Lung (tissue), 12 donors: Measurements from ENCODE around the gene NABP2. TPM values are rescaled to one million over a fixed set of nuclear protein-coding genes. Genes with fewer than 3 reads are reported as not detected.
"Not testable (repeated sequence)": the region's sequence is repeated elsewhere in the genome, so short reads cannot be mapped to it uniquely, and the experiment has no call there.

ENCODE experiments used
- ATAC-seq: fragments of 200-7000 bp; cut with Tn5 transposase; one replicate; pipeline ENCODE4 v1.9.1; 2020; ENCODE audit warnings: moderate number of reproducible peaks; ENCODE audit not compliant: insufficient read depth, low FRiP score
- DNase-seq, 3 donors: peaks; one replicate each; pipeline ENCODE4 v3.0.0-alpha.2; 2013 to 2017
- H3K27ac ChIP-seq, 2 donors: one replicate each; pipeline ENCODE4 v1.5.1; 2013; ENCODE audit warnings: mild to moderate bottlenecking in 2 of 2, moderate library complexity in 2 of 2, control low read depth in 1 of 2, inconsistent platforms in 1 of 2, low read depth in 1 of 2, low read length in 1 of 2
- H3K27me3 ChIP-seq, 3 donors: one replicate each; pipeline ENCODE4 v1.5.1; 2013; ENCODE audit warnings: low read length in 2 of 3; ENCODE audit not compliant: control insufficient read depth in 3 of 3, insufficient read depth in 3 of 3
- H3K36me3 ChIP-seq, 4 donors: one replicate each; pipeline ENCODE4 v1.5.1; 2013; ENCODE audit warnings: low read length in 4 of 4, mild to moderate bottlenecking in 1 of 4, moderate library complexity in 1 of 4; ENCODE audit not compliant: control insufficient read depth in 4 of 4, insufficient read depth in 4 of 4
- H3K4me1 ChIP-seq, 5 donors: one replicate each; pipeline ENCODE4 v1.5.1; 2013; ENCODE audit warnings: low read length in 5 of 5, mild to moderate bottlenecking in 2 of 5, moderate library complexity in 1 of 5; ENCODE audit not compliant: control insufficient read depth in 5 of 5, insufficient read depth in 5 of 5
- H3K4me3 ChIP-seq: one replicate; pipeline ENCODE4 v1.5.1; 2013; ENCODE audit warnings: mild to moderate bottlenecking, control low read depth, moderate library complexity
- H3K9ac ChIP-seq, 2 donors: one replicate each; pipeline ENCODE4 v1.5.1; 2013; ENCODE audit warnings: low read length in 2 of 2, control low read depth in 1 of 2; ENCODE audit not compliant: insufficient read depth in 1 of 2
- H3K9me3 ChIP-seq, 4 donors: one replicate each; pipeline ENCODE4 v1.5.1; 2013; ENCODE audit warnings: low read length in 3 of 4, mild to moderate bottlenecking in 1 of 4, moderate library complexity in 1 of 4; ENCODE audit not compliant: control insufficient read depth in 4 of 4, insufficient read depth in 3 of 4
- CTCF ChIP-seq: IDR thresholded peaks from 2 replicates; pipeline ENCODE4 v1.5.1; 2012; ENCODE audit warnings: mild to moderate bottlenecking; ENCODE audit errors: control extremely low read depth, extremely low read depth
- WGBS, 2 donors: extraction: QIAGEN DNeasy Blood & Tissue Kit; methylation state at CpG; one replicate each; pipeline ENCODE4 v1.1.7; 2013; 5-methylcytosine and 5-hydroxymethylcytosine counted together
- polyA plus RNA-seq, 2 donors: library from polyadenylated mRNA; stranded (reverse); fragments of 200-250 nt; gene quantifications; one replicate each; pipeline ENCODE4 v1.2.1, GENCODE V29; 2013
- total RNA-seq, 2 donors: library from RNA; depleted of rRNA in 1 of 2; stranded (reverse); fragments of >200 nt in 1 of 2; gene quantifications; one replicate each; pipeline ENCODE4 v1.2.1, GENCODE V29; 2014 to 2021
- donor health status: control.
- donor health status: control.
- donor health status: Bipolar disorder and iron deficiency.
- donor health status: healthy.
- donor health status: DM: yes; HTN: yes; CAD: no.

NABP2 gene
- total and polyA plus RNA-seq, 4 donors: 11.3 to 31.4 (median 23.0) TPM

- 47 to 63% methylated on average over 1 of the region's 1 CpG for WGBS, 2 donors
- Histone ChIP-seq H3K4me1 (peaks cover 0 to 13% (median under 1%) of the 10 kb centered on the region in 5 donors), H3K36me3 (no peaks in the 10 kb centered on the region), H3K27me3 (no peaks in the 10 kb centered on the region), H3K9ac (peak overlapping the region in 1 of 2 donors; percentile 9), H3K4me3 (no peak overlapping the region), H3K27ac (no peak overlapping the region), H3K9me3 (no peaks in the 10 kb centered on the region)
- TF ChIP-seq CTCF: peak; percentile 83
- no peak for ATAC-seq
- DNase-seq: peak; percentile 77 to 90 (median 90)
Observed at GRCh38 chr12:56193025-56193578, 31.0 kb upstream of the NABP2 start.

GRCh38 chr12:56196818-56197550 lies 27.2 kb upstream of the NABP2 start:
- 65 to 76% methylated on average over 11 of the region's 11 CpGs for WGBS, 2 donors
- not testable (repeated sequence) for H3K4me1 ChIP-seq, DNase-seq, H3K9me3 ChIP-seq, H3K36me3 ChIP-seq, H3K4me3 ChIP-seq, H3K27me3 ChIP-seq, H3K9ac ChIP-seq
- ATAC-seq: peak; percentile 45
- peak overlapping the region; percentile 21 to 22 for H3K27ac ChIP-seq

- no peak overlapping the region for H3K9ac ChIP-seq
- 90 to 91% methylated on average over 9 of the region's 9 CpGs for WGBS, 2 donors
- H3K36me3 ChIP-seq: no peaks in the 10 kb centered on the region
- H3K27me3 ChIP-seq: no peaks in the 10 kb centered on the region
- ATAC-seq (no peak), DNase-seq (no peak)
- H3K4me3 ChIP-seq: no peak overlapping the region
- H3K9me3 ChIP-seq: no peaks in the 10 kb centered on the region
- H3K4me1 ChIP-seq: no peaks in the 10 kb centered on the region
- H3K27ac ChIP-seq: no peak overlapping the region
- TF ChIP-seq CTCF: no peak
Observed at GRCh38 chr12:56197921-56198635, 26.1 kb upstream of the NABP2 start.

- ATAC-seq (no peak), DNase-seq (no peak)
- H3K4me1 ChIP-seq: no peaks in the 10 kb centered on the region
- H3K4me3 ChIP-seq: no peak overlapping the region
- no peaks in the 10 kb centered on the region for H3K36me3 ChIP-seq
- no peaks in the 10 kb centered on the region for H3K27me3 ChIP-seq
- no peak overlapping the region for H3K27ac ChIP-seq
- no peaks in the 10 kb centered on the region for H3K9me3 ChIP-seq
- no peak overlapping the region for H3K9ac ChIP-seq
- 69 to 83% methylated on average over 1 of the region's 1 CpG for WGBS, 2 donors
- no peak for TF ChIP-seq CTCF
Observed at GRCh38 chr12:56198836-56199235, 25.3 kb upstream of the NABP2 start.
